Astrocyte (in vitro differentiated cells and primary cell): ENCODE data around the gene SHFL. TPM values are rescaled to one million over a fixed set of nuclear protein-coding genes. Genes with fewer than 3 reads are reported as not detected.

Experiments
- DNase-seq: peaks from one replicate; pipeline ENCODE4 v3.0.0-alpha.2; 2010; ENCODE audit warnings: low read depth
- FAIRE-seq: peaks from 2 replicates; lab custom pipeline; 2011; peaks lifted over from hg19 to GRCh38; lab: Jason Lieb, UNC
- H2AFZ ChIP-seq: 2 replicates; pipeline ENCODE4 v1.6.0; 2012; ENCODE audit warnings: low read depth, low read length, inconsistent platforms
- H3K27ac ChIP-seq: 2 replicates; pipeline ENCODE4 v1.5.1; 2011; ENCODE audit warnings: low read depth, low read length, inconsistent platforms
- H3K27me3 ChIP-seq: 2 replicates; pipeline ENCODE4 v1.6.0; 2011; ENCODE audit warnings: low read length, inconsistent platforms; ENCODE audit not compliant: insufficient read depth
- H3K36me3 ChIP-seq: 2 replicates; pipeline ENCODE4 v1.5.1; 2011; ENCODE audit warnings: low read length, inconsistent platforms; ENCODE audit not compliant: insufficient read depth
- H3K4me1 ChIP-seq: 2 replicates; pipeline ENCODE4 v1.5.1; 2011; ENCODE audit warnings: low read length, inconsistent platforms; ENCODE audit not compliant: insufficient read depth
- H3K4me2 ChIP-seq: 2 replicates; pipeline ENCODE4 v1.6.0; 2012; ENCODE audit warnings: low read length, inconsistent platforms
- H3K4me3 ChIP-seq: 2 replicates; pipeline ENCODE4 v1.5.1; 2011; ENCODE audit warnings: low read depth, mild to moderate bottlenecking, low read length, inconsistent platforms; ENCODE audit not compliant: insufficient read depth
- H3K79me2 ChIP-seq: 2 replicates; pipeline ENCODE4 v1.6.0; 2012; ENCODE audit warnings: mild to moderate bottlenecking, low read length, inconsistent platforms; ENCODE audit not compliant: insufficient read depth
- H3K9ac ChIP-seq: 2 replicates; pipeline ENCODE4 v1.6.0; 2012; ENCODE audit warnings: mild to moderate bottlenecking, low read length, inconsistent platforms
- H3K9me3 ChIP-seq: 2 replicates; pipeline ENCODE4 v1.5.1; 2012; ENCODE audit warnings: low read depth, mild to moderate bottlenecking, low read length, inconsistent platforms; ENCODE audit not compliant: insufficient read depth
- H4K20me1 ChIP-seq: 2 replicates; pipeline ENCODE4 v1.6.0; 2012; ENCODE audit warnings: low read length, inconsistent platforms; ENCODE audit not compliant: insufficient read depth
- H3K27ac Mint-ChIP-seq: one replicate; pipeline ENCODE4 v1.8.0; 2021; ENCODE audit warnings: mild to moderate bottlenecking, mixed read lengths; ENCODE audit not compliant: unreplicated experiment
- H3K27me3 Mint-ChIP-seq: one replicate; pipeline ENCODE4 v1.8.0; 2021; ENCODE audit warnings: low read depth, mixed read lengths; ENCODE audit not compliant: unreplicated experiment
- H3K36me3 Mint-ChIP-seq: one replicate; pipeline ENCODE4 v1.8.0; 2021; ENCODE audit warnings: low read depth, mixed read lengths; ENCODE audit not compliant: unreplicated experiment
- H3K4me1 Mint-ChIP-seq: one replicate; pipeline ENCODE4 v1.8.0; 2021; ENCODE audit warnings: low read depth, mixed read lengths; ENCODE audit not compliant: unreplicated experiment
- H3K4me3 Mint-ChIP-seq: one replicate; pipeline ENCODE4 v1.8.0; 2021; ENCODE audit warnings: mild to moderate bottlenecking, moderate library complexity, mixed read lengths; ENCODE audit not compliant: unreplicated experiment
- H3K9me3 Mint-ChIP-seq: one replicate; pipeline ENCODE4 v1.8.0; 2021; ENCODE audit warnings: mild to moderate bottlenecking, mixed read lengths; ENCODE audit not compliant: unreplicated experiment
- EZH2 ChIP-seq: IDR thresholded peaks from 2 replicates; pipeline ENCODE4 v1.6.1; 2012; ENCODE audit warnings: mild to moderate bottlenecking, low read length, inconsistent platforms; ENCODE audit not compliant: insufficient read depth
- total RNA-seq: library from RNA; stranded (reverse); gene quantifications from 2 replicates; pipeline ENCODE4 v1.2.1, GENCODE V29; 2021
- TF ChIP-seq, protein P1 (sequence below): IDR thresholded peaks from 2 replicates; pipeline ENCODE4 v1.5.1; 2011; ENCODE audit warnings: low read depth, mild to moderate bottlenecking, inconsistent platforms, low read length, moderate library complexity; ENCODE audit not compliant: insufficient read depth

Gene SHFL
- total RNA-seq, 1 donor from 2014 or later = 73.5 TPM

DNA sequence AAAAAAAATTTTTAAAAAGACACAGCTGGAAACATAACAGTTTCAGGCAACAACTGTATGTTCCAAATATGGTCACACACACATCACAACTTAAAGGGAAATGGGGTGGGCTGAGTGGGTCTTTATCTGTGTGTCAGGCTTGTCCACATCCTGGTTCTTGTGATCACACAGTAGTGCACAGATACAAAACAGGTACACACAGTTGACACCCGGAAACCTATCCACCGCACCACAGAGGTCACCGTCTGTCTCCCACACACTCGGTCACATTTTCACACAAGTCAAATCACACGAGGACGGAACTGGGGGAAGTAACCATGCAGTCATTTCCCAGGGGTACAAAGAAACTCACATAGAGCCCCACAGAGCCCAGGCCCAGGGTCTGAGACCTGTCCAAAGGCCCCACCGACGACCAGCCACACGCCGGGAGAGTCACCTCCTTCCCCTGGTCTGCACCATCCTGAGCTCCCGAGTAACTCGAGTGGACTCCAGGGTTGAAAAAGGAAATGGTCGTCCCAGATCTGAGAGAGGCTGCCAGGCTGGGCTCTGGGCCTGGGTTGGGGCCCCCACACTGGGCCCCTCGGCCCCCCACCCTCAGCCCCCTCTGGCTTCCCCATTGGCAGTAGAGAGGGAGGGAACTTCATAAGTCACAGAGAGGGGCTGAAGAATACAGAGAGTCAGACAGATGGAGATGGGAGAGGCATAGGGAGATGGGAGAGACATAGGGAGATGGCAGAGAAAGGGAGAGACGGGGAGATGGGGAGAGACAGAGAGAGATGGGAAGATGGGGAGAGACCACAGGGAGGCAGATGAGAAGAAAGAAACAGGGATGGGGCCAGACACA lies 18.8 kb downstream of the SHFL start:
- Histone ChIP-seq H3K4me1 (peaks cover 9% of the 10 kb centered on the region), H3K27ac (no peak overlapping the region), H4K20me1 (peaks cover 21% of the 10 kb centered on the region), H3K9ac (no peak overlapping the region), H3K79me2 (peaks cover 41% of the 10 kb centered on the region), H2AFZ (no peak overlapping the region), H3K4me2 (no peak overlapping the region), H3K4me3 (no peak overlapping the region), H3K9me3 (no peaks in the 10 kb centered on the region), H3K27me3 (no peaks in the 10 kb centered on the region), H3K36me3 (peaks cover 13% of the 10 kb centered on the region)
- FAIRE-seq (no peak), DNase-seq (no peak)
- H3K4me3 Mint-ChIP-seq = no peak overlapping the region
- H3K9me3 Mint-ChIP-seq = no peaks in the 10 kb centered on the region
- H3K36me3 Mint-ChIP-seq = peaks cover 4% of the 10 kb centered on the region
- no peak overlapping the region for H3K27ac Mint-ChIP-seq
- TF ChIP-seq, protein P1, sequence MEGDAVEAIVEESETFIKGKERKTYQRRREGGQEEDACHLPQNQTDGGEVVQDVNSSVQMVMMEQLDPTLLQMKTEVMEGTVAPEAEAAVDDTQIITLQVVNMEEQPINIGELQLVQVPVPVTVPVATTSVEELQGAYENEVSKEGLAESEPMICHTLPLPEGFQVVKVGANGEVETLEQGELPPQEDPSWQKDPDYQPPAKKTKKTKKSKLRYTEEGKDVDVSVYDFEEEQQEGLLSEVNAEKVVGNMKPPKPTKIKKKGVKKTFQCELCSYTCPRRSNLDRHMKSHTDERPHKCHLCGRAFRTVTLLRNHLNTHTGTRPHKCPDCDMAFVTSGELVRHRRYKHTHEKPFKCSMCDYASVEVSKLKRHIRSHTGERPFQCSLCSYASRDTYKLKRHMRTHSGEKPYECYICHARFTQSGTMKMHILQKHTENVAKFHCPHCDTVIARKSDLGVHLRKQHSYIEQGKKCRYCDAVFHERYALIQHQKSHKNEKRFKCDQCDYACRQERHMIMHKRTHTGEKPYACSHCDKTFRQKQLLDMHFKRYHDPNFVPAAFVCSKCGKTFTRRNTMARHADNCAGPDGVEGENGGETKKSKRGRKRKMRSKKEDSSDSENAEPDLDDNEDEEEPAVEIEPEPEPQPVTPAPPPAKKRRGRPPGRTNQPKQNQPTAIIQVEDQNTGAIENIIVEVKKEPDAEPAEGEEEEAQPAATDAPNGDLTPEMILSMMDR = no peak
- TF ChIP-seq EZH2 = no peak
- H3K4me1 Mint-ChIP-seq = peaks cover 9% of the 10 kb centered on the region
- peaks cover 4% of the 10 kb centered on the region for H3K27me3 Mint-ChIP-seq

DNA sequence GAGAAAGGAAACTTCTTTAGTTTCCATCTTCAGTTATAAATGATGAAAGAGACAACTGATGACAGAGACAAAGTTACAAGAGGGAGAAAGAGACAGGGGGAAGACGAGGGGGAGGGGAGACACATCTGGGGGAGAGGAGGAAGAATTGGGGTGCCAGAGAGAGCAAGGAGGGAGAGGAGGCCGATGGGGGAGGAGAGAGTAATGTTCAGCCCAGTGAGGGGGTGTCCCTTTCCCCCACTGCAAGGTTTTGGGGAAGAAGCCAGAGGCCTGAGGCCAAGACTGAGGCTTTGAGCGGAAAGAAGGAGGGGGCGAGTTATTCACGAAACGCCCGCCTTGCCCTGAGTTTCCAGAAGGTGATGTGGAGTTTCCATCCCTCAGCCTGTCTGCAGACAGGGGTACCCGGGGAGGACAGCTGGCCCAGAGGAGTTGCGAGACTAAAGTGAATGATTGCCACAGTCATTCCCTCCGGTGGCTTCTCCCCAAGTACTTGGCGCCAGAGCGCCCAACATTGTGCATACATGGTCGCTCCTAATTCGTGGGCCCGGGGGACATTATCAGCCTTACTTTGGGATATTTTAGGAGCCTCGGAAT lies 19.5 kb downstream of the SHFL start:
- peaks cover 27% of the 10 kb centered on the region for H4K20me1 ChIP-seq
- peak overlapping the region; percentile 78 for H3K27ac ChIP-seq
- H3K79me2 ChIP-seq = peaks cover 43% of the 10 kb centered on the region
- no peak overlapping the region for H3K4me3 ChIP-seq
- H3K4me1 ChIP-seq = peaks cover 9% of the 10 kb centered on the region
- Mint-ChIP-seq H3K27ac (peak overlapping the region; percentile 58), H3K9me3 (no peaks in the 10 kb centered on the region), H3K4me3 (peak overlapping the region; percentile 95), H3K4me1 (peaks cover 9% of the 10 kb centered on the region), H3K27me3 (no peaks in the 10 kb centered on the region), H3K36me3 (peaks cover 5% of the 10 kb centered on the region)
- TF ChIP-seq, protein P1 = no peak
- no peak for TF ChIP-seq EZH2
- H3K4me2 ChIP-seq = peak overlapping the region; percentile 98
- H3K9ac ChIP-seq = no peak overlapping the region
- no peak for DNase-seq
- no peak overlapping the region for H2AFZ ChIP-seq
- peaks cover 13% of the 10 kb centered on the region for H3K36me3 ChIP-seq
- no peaks in the 10 kb centered on the region for H3K9me3 ChIP-seq
- FAIRE-seq = no peak
- H3K27me3 ChIP-seq = no peaks in the 10 kb centered on the region
